Measurements from ENCODE around the gene CDSN. TPM values are rescaled to one million over a fixed set of nuclear protein-coding genes. Genes with fewer than 3 reads are reported as not detected.

The CDSN gene
- total RNA-seq, 1 donor from 2014 or later = not detected

DNA sequence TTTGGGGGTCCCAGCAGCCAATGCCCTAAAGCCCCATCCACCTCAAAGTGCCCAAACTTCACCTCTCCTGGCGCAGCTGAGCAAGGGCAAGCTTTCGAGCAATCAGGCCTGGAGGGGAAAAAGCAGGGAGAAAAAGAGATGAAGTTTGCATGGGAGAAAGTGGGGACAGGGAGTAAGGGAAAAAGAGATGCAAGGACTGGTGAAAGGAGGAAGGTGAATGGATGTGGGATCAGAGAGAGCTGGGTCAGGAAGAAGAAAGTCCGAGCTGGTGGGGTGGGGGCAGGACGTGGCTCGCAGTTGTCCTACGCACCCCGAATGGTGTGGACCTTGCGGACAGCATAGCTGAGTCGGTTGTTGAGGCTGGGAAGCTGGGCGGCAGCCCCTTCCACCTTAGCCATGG lies 25.1 kb upstream of the CDSN start:
- no peak for DNase-seq (ENCODE audit: low read depth in 2 of 2)

DNA sequence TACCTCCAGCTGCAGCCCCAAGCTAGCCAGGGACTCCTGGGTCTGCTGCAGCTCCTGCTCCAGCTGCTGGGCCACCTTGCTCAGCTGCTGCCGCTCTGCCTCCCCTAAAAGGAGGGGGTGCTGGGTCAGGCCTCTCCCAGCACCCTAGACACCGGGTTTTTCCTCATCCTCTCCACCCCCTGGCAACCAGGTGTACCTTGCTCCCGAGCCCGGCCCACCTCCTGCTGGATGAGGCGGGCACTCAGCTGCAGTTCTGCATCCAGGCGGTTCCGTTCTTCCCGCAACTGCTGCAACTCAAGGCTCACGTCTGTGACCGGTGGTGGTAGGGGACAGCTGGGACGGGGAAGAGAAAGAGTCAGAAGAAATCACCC lies 24.7 kb upstream of the CDSN start:
- no peak for DNase-seq (ENCODE audit: low read depth in 2 of 2)

DNA sequence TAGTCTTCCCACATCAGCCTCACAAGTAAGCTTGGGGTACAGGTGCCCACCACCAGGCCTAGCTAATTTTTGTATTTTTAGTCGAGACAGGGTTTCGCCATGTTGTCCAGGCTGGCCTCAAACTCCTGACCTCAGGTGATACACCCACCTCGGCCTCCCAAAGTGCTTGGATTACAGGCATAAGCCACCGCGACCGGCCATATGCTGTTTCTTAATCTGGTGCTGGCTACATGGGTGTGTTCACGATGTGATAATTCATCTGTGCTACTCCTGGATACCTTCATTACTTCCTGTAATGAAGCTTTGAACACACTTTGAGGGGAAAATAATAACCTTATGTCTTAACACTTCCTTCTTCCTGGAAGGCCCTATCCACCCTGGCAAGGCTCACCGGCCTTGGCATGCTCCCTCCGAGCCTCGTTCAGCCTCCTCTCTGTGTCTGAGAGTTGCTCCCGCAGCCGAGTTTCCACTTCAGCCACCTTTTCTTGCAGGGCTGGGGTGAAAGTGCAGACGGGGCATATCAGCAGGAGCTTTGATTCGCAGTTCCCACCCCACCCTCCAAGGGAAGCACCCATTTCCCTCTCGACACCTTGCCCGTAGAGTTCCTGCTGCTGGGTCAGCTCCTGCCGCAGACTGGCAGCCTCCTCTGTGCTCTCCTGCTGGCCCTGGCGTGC lies 24.2 kb upstream of the CDSN start:
- no peak for DNase-seq (ENCODE audit: low read depth in 2 of 2)

DNA sequence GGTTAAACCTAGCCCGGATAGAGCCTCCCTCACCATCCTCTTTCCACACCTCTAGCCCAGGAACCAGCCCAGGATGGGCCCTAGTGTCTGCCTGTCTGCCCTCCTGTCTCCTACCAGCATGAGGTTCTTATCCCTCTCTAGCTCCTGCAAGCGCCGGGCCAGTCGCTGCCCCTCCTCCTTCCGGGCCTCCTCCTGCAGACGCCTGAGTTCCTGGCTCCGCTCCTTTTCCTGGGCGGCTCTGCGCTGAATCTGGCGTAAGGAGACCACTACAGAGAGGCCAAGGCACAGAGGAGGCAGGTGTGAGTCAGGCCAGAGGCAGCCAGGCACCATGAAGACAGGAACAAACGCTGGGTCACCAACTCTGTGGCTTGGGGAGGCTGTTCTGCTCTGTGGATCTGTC lies 22.9 kb upstream of the CDSN start:
- peak in 1 of 2 donors; percentile 67 for DNase-seq (ENCODE audit: low read depth in 2 of 2)

DNA sequence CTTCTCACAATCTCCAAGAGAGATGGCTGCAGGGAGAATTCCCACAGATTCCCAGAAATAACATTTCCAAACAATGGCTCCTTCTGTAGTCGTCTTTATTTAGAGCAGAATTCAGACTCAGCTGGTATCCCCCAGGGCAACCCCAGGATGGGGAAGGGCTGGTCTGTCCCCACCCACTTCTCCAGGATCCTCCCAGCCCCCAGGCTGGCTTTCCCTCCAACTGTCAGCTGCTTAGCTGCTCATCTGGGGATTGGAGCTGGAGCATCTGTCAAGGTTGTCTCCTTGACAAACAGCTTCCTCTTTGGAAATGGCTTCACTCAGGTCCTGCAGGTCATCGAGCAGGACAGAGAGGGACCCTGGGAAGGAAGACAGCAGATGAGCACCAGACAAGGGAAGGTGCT lies 22.1 kb upstream of the CDSN start:
- DNase-seq (ENCODE audit: low read depth in 2 of 2) = no peak

DNA sequence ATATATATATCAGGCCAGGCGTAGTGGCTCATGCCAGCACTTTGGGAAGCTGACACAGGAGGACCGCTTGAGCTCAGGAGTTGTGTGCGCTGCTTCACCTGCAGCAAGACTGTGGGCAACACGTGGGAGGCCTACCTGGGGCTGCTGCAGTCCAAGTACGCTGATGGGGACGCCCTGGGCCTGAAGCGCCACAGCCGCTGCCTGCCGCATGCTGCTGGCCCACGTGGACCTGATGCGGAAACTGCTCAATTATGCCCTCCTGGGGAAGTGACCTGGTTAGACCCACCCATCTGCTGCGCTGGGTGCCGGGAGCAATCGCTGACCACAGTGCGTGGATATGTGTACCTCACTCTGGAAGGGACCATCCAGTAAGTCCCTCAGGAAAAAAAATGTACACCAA lies 20.4 kb upstream of the CDSN start:
- no peak for DNase-seq (ENCODE audit: low read depth in 2 of 2)

DNA sequence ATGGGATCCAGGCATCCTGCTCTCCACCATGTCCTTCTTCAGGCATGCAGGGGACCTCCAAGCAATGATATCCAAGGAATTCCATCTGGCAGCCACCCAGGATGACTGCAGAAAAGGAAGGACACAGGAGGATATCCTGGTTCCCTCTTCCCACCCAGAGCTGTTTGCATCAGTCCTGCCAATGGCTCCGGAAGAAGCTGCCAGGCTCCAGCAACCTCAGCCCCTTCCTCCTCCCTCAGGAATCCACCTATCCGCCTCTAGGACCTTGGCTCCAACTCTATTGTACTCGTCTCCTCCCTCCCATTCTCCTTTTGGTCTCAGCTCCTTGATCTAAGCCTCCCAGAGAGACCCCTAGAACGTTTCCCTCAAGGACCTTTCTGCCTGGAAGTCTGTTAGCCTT lies 19.4 kb upstream of the CDSN start:
- no peak for DNase-seq (ENCODE audit: low read depth in 2 of 2)

DNA sequence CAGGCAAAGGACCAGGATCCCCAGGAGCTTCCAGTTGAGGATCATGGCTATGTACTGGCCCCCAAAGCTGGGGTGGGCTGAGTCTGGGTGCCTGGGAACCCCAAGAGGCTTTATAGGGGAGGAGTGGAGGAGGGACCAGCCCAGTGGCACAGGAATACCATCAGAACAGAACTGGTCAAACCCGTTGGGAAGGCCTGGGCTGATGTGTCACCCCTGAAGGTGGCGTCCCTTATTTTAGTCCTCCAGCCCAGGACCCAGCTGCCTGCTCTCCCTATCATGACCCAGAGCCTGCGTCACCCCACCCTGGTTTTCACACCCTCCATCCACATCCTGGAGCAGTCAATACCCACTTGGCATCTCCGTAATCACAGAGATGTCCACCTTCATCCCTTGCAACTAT lies 18.7 kb upstream of the CDSN start, which contains the start of gene PSORS1C2:
Gene PSORS1C2, minus strand, starts transcription at position 85 of the 400 bp plus-strand sequence. Its CDS starts 40 bp downstream, at position 45.
- no peak for DNase-seq (ENCODE audit: low read depth in 2 of 2)

DNA sequence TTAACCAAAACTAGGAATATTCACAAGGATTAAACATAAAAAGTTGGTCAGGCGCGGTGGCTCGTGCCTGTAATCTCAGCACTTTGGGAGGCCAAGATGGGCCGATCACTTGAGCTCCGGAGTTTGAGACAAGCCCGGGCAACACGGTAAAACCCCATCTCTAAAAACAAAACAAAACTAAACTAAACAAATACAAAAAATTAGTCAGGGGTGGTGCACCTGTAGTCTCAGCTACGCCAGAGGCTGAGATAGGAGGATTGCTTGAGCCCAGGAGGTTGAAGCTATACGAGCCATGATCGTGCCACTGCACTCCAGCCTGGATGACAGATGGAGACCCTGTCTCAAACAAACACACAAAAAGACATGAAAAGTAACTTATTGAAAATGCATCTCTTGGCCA lies 15.5 kb upstream of the CDSN start:
- DNase-seq (ENCODE audit: low read depth in 2 of 2) = no peak

DNA sequence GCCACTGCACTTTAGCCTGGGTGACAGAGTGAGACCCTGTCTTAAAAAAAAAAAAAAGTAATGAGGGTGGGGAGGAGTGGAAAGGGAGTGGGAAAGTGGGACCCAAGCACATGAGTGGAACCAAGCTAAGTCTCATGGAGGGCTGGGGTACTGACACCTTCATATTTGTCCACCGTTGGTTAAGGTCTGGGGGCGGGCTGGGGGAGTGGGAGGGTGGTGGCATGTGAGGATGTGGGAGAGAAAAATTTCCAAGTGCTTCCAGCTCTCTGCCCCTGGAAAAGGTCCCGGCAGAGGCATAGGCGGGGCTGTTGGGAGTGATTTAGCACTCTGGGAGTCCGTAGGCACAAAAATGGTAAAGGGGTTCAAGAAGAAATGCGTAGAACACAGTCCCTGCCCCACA lies 12.6 kb upstream of the CDSN start:
- DNase-seq (ENCODE audit: low read depth in 2 of 2) = no peak

DNA sequence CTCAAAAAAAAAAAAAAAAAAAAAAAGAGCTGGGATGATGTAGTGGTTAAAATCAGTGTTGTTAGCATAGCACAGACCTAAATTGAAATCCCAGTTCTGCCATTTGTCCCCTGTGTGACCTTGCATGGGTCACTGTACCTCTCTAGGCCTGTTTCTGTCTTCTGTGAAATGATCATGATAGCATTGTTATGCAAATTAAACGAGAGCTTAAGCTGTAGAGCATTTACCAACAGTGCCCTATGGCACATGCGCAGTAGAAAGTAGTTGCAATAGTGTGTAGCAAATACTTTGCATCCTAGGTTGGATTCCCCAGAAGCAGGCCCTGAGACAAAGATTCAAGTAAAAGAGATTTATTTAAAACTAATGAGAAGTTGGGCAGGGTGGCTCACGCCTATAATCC lies 11.3 kb upstream of the CDSN start:
- no peak for DNase-seq (ENCODE audit: low read depth in 2 of 2)

DNA sequence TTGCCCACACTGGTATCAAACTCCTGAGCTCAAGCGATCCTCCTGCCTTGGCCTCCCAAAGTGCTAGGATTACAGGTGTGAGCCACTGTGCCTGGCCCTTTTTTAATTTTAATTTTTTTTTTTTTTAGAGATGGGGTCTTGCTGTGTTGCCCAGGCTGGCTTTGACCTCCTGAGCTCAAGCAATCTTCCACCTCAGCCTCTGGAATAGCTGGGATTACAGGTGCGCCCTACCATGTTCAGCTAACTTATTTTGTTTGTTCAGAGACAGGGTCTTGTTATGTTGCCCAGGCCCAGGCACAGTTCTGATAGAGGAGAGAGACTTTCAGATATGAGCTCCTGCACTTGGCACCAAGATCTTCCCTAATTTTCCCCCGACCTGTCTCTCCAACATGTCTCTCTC lies 10.5 kb upstream of the CDSN start:
- no peak for DNase-seq (ENCODE audit: low read depth in 2 of 2)

DNA sequence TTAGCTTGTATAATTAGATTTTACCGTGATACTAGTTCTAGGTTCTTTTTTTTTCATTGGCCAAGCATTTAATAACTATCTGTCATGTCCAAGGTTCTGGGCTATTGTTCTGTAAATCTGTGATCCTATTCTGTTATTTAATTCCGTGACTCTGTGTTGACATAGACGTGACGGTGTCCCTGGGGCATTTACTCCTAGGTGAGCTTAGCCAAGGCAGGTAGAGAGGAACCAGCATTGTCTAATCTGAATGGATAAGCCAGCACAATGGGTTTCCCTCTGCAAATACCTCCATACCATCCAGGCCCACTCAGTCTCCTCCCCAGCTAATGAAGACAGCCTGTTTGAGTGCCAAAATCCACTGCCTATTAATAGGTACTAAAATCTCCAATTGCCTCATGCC lies 8.9 kb upstream of the CDSN start:
- no peak for DNase-seq (ENCODE audit: low read depth in 2 of 2)

DNA sequence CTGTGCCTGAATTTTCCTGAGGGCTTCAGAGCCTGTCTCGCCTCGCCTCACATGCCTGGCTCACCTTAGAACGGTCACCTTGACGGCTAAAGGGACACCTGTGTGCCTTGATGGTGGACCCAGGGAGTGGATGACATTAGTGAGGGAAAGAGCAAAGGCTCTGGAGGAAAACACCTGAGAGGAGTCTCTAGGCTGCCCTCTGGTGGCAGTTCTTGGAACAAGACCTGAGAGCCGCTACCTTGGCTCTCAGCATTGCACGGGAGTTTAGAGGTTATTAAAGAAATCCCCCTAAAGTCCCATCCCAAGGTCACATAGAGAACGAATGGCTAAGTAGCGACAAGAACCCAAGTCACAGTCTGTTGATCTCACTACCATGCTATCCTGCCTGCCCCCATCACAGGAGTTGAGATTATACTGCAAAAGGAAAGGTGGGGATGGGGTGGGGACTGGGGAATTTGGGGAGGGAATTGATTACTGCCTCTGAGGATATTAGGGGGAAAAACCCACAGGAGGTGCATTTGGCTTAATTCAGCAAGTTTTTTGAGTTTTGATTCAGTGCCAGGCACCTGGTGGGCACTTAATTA lies 7.9 kb upstream of the CDSN start:
- peak; percentile 28 to 53 for DNase-seq (ENCODE audit: low read depth in 2 of 2)

DNA sequence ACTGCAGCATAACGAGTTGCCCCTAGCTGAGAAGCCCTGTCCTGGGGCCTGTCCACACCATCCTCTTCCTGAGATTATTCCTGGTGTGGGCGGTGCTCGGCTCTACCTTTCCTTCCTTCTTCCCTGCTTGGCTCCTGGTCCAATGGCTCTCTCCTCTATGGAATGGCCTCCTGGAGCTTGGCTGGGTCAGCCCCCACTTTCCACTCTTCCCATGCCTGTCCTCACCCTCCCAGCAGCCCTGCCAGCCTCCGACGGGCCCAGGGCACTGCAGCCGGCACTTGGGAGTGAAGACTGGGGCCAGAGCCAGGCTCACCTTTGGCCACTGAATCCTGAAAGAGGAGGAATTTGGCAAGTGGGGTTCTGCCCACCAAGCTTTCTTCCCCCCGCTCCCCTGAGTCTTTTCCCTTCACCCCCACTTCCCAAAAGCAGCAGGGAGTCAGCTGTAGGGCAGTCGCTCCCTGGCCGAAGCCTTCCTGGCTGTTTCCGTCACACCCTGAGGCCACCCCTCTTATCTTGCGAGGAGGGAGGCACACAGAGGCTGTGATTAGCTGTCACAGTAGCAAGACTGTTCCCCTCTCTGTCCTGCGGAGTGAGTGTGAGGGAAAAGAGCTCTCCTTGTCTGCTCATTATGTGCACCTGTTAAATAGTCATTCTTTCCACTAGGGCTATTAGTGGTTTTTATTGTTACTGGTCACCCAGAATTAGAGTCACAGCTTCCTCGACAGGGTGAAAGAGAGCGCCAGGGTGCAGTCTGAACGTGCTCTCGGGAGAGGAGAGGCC lies 6.3 kb upstream of the CDSN start:
- no peak for DNase-seq (ENCODE audit: low read depth in 2 of 2)

DNA sequence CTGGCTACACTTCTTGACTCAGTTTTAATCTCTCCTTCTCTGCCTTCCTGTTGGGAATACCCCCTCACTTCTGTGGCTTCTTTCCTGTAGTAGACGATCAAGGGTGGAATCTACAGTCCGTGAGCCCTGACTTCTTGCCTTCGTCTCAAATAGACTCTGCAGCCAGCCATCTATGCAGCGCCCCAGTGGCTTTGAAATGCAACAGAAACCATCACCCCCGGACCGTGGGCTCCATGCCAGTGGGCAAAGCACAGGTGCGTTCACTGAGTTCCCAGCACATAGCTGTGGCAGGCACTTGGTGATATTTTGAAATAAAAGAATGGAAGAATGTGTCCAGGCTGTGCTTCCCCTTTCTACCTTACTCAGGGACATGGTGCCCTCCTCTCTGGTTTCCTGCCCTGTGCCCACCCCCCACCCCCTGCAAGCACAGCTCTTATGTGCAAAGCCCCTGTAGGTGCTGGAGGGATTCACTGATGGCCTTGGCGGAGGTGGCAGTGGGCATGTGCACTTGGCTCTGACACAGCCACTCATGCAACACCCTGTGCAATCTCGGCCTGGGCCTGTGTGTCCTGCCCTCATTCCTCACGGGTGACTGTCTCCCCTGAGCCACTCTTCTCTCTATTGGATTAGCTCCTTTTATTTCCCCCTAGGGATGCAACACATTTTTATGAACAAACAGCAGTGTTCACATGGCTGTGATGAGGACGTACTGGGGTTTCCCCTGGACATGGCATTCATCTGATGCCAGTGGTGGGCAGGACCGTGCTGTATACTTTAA lies 5.5 kb upstream of the CDSN start:
- DNase-seq (ENCODE audit: low read depth in 2 of 2) = peak in 1 of 2 donors; percentile 28

DNA sequence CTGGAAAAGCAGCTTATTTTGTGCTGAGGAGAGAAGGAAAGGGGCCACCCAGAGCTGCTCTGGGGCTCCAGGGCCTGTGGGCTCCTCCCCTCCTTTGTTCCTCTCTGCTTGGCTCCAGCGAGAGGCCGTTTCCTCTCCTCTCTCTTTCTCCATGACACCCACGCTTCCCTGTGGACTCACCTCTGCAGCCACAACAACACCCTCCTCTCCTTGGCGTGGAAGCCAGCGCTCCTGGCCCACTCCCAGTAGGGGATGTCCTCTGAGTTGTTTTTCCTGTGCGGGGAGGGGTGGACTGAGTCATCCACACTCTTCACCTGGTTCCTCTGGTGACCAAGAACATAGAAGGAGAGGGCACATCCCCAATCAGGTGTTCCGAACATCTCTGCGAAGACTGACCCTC lies 4.9 kb upstream of the CDSN start:
- peak; percentile 67 to 76 for DNase-seq (ENCODE audit: low read depth in 2 of 2)

DNA sequence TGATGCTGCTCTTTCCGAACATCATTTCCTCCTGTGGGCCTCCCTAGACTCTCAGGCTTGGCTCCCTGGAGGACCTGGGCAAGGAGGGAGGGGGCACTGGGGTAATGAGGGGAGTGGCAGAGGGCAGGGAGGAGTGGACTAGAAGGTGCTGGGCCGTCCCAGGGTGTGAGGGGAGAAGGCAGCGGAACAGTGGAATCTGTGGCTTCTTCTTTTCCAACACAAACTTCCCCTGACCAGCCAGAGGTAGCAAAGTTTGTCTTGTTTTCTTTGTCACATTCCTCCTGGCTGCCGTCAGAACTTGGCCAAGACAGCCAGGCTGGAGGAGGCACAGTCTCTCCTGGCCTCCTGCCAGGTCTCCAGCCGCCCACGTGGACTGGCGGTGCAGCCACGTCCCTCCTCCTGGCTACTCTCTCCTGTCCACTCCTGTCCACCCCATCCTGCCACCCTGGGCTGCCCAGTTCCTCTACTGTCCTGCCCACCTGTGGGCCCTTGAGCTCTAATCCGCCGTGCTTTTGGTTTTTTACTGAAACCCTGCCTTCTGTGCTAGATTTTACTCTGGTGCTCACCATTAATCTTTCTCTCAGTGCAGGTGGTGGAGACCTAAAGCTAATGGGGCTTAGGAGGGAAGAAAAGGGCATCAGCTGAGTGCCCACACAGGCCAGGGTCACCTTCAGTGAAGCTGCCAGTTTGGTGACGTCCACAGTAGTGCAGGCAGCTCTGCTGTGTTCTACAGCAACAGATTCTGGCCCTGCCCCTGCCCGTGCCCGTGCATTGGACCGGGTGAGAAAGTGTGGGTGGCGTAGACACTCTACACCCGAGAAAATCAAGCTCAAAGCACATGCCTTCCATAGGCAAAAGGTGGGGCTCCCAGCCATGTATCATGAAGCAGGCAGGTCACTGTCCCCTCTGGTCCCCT lies 2.8 kb upstream of the CDSN start:
- peak in 1 of 2 donors; percentile 86 for DNase-seq (ENCODE audit: low read depth in 2 of 2)

DNA sequence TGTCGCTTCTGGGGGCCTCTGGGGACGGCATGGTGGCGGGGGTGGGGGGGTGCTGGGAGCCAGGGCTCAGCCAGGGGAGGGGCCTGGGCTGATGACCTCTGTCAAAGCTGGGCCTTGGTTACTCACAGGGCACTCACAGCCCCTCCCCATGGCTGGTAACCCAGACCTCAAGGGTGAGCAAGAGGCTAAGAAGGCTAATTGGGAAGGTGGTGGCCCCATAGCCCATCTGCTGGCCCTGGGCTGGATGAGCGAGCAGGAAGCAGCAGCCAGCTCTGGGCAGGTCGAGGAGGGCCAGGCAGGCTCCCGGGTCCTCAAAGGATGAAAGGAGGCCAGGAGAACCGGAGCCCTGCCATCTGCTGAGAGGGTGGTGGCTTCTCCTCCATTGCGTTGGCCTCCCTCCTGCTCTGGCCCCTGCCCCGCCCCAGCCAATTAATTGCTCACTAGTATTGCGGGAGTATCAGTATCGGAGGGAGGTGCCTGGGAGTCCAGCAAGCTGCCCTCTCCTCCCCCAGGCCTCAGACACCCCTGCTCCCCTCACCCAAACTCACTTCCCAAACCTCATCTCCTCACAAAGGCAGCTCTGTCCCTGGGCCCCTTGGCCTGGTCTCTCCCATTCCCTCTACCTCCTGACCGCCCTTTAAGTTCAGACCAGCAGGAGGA lies 1.0 kb upstream of the CDSN start:
- no peak for DNase-seq (ENCODE audit: low read depth in 2 of 2)

DNA sequence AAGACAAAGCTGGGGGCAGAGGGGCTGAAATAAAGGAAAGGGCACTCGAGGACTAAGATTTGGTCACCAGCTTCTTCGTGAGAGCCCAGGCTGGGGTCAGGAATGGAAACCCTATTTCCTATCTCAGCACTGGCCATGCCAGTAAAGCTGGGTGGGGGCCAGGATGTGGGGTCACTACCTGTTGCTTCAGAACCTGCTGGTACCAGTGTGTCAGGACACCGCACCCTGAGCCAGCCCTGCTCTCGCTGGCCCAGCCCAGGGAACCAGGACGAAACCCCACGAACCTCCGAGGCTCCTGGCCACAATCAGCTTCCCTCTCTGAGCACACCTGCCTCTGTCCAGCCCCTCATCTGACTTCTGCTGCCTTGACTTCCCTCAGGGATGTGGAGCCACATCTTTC lies 2.1 kb downstream of the CDSN start:
- no peak for DNase-seq (ENCODE audit: low read depth in 2 of 2)

Measured in lung microvascular endothelial cell (primary cell).